Lung (tissue), 12 donors: ENCODE results near the gene ANGPTL5. TPM values are rescaled to one million over a fixed set of nuclear protein-coding genes. Genes with fewer than 3 reads are reported as not detected.
A peak's percentile ranks its signal among the peaks of the same experiment; 100 is the strongest.

ENCODE experiments used
- ATAC-seq: fragments of 200-7000 bp; cut with Tn5 transposase; one replicate; pipeline ENCODE4 v1.9.1; 2020; ENCODE audit warnings: moderate number of reproducible peaks; ENCODE audit not compliant: insufficient read depth, low FRiP score
- DNase-seq, 3 donors: peaks; one replicate each; pipeline ENCODE4 v3.0.0-alpha.2; 2013 to 2017
- H3K27ac ChIP-seq, 2 donors: one replicate each; pipeline ENCODE4 v1.5.1; 2013; ENCODE audit warnings: mild to moderate bottlenecking in 2 of 2, moderate library complexity in 2 of 2, control low read depth in 1 of 2, inconsistent platforms in 1 of 2, low read depth in 1 of 2, low read length in 1 of 2
- H3K27me3 ChIP-seq, 3 donors: one replicate each; pipeline ENCODE4 v1.5.1; 2013; ENCODE audit warnings: low read length in 2 of 3; ENCODE audit not compliant: control insufficient read depth in 3 of 3, insufficient read depth in 3 of 3
- H3K36me3 ChIP-seq, 4 donors: one replicate each; pipeline ENCODE4 v1.5.1; 2013; ENCODE audit warnings: low read length in 4 of 4, mild to moderate bottlenecking in 1 of 4, moderate library complexity in 1 of 4; ENCODE audit not compliant: control insufficient read depth in 4 of 4, insufficient read depth in 4 of 4
- H3K4me1 ChIP-seq, 5 donors: one replicate each; pipeline ENCODE4 v1.5.1; 2013; ENCODE audit warnings: low read length in 5 of 5, mild to moderate bottlenecking in 2 of 5, moderate library complexity in 1 of 5; ENCODE audit not compliant: control insufficient read depth in 5 of 5, insufficient read depth in 5 of 5
- H3K4me3 ChIP-seq: one replicate; pipeline ENCODE4 v1.5.1; 2013; ENCODE audit warnings: mild to moderate bottlenecking, control low read depth, moderate library complexity
- H3K9ac ChIP-seq, 2 donors: one replicate each; pipeline ENCODE4 v1.5.1; 2013; ENCODE audit warnings: low read length in 2 of 2, control low read depth in 1 of 2; ENCODE audit not compliant: insufficient read depth in 1 of 2
- H3K9me3 ChIP-seq, 4 donors: one replicate each; pipeline ENCODE4 v1.5.1; 2013; ENCODE audit warnings: low read length in 3 of 4, mild to moderate bottlenecking in 1 of 4, moderate library complexity in 1 of 4; ENCODE audit not compliant: control insufficient read depth in 4 of 4, insufficient read depth in 3 of 4
- WGBS, 2 donors: extraction: QIAGEN DNeasy Blood & Tissue Kit; methylation state at CpG; one replicate each; pipeline ENCODE4 v1.1.7; 2013; 5-methylcytosine and 5-hydroxymethylcytosine counted together
- polyA plus RNA-seq, 2 donors: library from polyadenylated mRNA; stranded (reverse); fragments of 200-250 nt; gene quantifications; one replicate each; pipeline ENCODE4 v1.2.1, GENCODE V29; 2013
- total RNA-seq, 2 donors: library from RNA; depleted of rRNA in 1 of 2; stranded (reverse); fragments of >200 nt in 1 of 2; gene quantifications; one replicate each; pipeline ENCODE4 v1.2.1, GENCODE V29; 2014 to 2021
- TF ChIP-seq, protein P1 (sequence below): IDR thresholded peaks from 2 replicates; pipeline ENCODE4 v1.5.1; 2012; ENCODE audit warnings: mild to moderate bottlenecking; ENCODE audit errors: control extremely low read depth, extremely low read depth
- donor health status: control.
- donor health status: control.
- donor health status: Bipolar disorder and iron deficiency.
- donor health status: healthy.
- donor health status: DM: yes; HTN: yes; CAD: no.

ANGPTL5 gene
- total and polyA plus RNA-seq, 4 donors, result 0.08 to 0.40 (median 0.11) TPM; not detected in 1

DNA sequence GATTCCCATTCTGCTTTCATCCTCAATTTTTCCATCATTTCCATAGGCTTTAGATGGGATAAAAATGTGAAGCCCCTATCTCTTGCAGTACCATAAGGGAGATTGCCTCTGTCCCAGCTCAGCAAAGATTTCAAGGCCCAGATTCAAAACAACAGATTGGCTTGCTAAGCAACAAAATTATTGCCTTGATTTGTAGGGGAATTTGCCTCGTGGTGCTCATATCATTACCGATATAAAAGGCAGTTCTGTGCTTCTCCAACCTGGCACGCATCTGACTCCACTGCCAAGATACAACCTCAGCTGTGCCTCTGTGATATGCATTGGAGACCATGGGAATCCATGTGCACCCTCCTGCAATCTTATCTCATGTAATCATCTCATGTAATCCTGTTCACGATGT is 26.6 kb downstream of the ANGPTL5 start:
- DNase-seq (no peak), ATAC-seq (no peak)
- no peak overlapping the region for H3K4me3 ChIP-seq
- H3K36me3 ChIP-seq, result no peaks in the 10 kb centered on the region
- H3K27me3 ChIP-seq, result no peaks in the 10 kb centered on the region
- no peak overlapping the region for H3K27ac ChIP-seq
- WGBS, 2 donors, result 87 to 93% methylated on average over 4 of the region's 4 CpGs
- no peak overlapping the region for H3K9ac ChIP-seq
- TF ChIP-seq, protein P1, sequence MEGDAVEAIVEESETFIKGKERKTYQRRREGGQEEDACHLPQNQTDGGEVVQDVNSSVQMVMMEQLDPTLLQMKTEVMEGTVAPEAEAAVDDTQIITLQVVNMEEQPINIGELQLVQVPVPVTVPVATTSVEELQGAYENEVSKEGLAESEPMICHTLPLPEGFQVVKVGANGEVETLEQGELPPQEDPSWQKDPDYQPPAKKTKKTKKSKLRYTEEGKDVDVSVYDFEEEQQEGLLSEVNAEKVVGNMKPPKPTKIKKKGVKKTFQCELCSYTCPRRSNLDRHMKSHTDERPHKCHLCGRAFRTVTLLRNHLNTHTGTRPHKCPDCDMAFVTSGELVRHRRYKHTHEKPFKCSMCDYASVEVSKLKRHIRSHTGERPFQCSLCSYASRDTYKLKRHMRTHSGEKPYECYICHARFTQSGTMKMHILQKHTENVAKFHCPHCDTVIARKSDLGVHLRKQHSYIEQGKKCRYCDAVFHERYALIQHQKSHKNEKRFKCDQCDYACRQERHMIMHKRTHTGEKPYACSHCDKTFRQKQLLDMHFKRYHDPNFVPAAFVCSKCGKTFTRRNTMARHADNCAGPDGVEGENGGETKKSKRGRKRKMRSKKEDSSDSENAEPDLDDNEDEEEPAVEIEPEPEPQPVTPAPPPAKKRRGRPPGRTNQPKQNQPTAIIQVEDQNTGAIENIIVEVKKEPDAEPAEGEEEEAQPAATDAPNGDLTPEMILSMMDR, result no peak
- H3K4me1 ChIP-seq, result no peaks in the 10 kb centered on the region
- H3K9me3 ChIP-seq, result no peaks in the 10 kb centered on the region

DNA sequence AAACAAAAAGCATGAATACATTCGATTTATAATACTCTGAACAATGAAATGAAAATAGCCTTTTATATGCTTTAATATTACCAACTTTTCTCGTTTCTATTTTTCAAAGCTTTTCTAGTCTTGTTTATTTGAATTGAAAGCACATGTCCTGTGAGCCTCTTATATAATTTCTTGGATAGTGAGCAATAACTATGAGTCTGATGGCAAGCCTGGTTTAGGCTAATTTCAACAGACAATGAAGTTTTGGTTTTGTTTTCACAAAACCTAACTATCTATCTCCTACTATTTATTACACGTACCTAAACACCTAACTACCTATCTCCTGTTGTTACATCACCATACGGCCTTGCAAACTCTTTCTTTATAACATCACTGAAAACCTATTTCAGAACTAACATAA is 30.7 kb downstream of the ANGPTL5 start:
- H3K27ac ChIP-seq, result no peak overlapping the region
- H3K4me1 ChIP-seq, result no peaks in the 10 kb centered on the region
- no peak for DNase-seq
- H3K9ac ChIP-seq, result no peak overlapping the region
- no peak overlapping the region for H3K4me3 ChIP-seq
- 81 to 91% methylated on average over 4 of the region's 4 CpGs for WGBS, 2 donors
- no peaks in the 10 kb centered on the region for H3K9me3 ChIP-seq
- ATAC-seq, result no peak
- H3K27me3 ChIP-seq, result no peaks in the 10 kb centered on the region
- TF ChIP-seq, protein P1, result no peak
- no peaks in the 10 kb centered on the region for H3K36me3 ChIP-seq

DNA sequence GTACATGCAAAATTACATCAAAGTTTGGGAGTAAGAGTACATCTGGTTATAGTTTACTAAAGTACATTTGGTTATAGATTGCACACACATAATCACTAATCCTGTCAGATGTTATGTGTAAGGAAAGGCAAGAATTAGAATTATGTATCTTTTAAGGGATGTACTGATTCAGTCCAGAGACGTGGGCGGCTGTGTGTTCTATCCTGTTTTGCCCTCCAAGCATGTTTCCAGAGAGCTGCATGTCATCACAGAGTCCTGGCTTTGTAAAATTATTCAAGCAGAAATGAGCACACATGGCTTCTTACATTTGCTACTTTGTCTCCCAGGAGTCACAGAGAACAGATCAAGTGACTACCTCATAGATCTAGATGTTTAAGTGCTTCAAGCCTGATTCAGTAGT is 34.7 kb downstream of the ANGPTL5 start:
- TF ChIP-seq, protein P1, result no peak
- H3K27ac ChIP-seq, result no peak overlapping the region
- H3K9ac ChIP-seq, result no peak overlapping the region
- H3K36me3 ChIP-seq, result no peaks in the 10 kb centered on the region
- H3K27me3 ChIP-seq, result no peaks in the 10 kb centered on the region
- no peak for ATAC-seq
- H3K4me1 ChIP-seq, result no peaks in the 10 kb centered on the region
- no peak overlapping the region for H3K4me3 ChIP-seq
- no peak for DNase-seq
- H3K9me3 ChIP-seq, result peaks cover 0 to 5% (median 0%) of the 10 kb centered on the region in 4 donors
- WGBS, 2 donors, result 84 to 87% methylated on average over 2 of the region's 2 CpGs

DNA sequence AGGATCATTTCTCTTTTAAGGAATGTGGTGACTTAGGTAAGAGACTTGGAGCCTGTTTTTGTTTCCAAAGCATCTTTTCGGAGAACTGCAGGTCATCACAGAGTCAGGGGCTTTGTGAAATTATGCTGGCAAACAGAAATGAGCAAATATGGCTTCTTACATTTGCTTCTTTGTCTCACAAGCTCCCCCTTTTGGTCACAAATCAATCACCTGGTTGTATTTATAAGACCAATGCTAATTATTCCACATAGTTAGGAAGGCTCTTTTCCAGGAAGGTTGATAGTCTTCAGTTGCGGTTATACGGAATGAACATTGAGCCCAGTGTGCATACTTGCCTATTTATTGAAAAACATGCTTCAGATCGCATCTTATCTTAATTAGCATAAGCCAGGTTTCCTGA is 36.1 kb downstream of the ANGPTL5 start:
- Histone ChIP-seq H3K9me3 (peaks cover 0 to 5% (median 0%) of the 10 kb centered on the region in 4 donors), H3K27me3 (no peaks in the 10 kb centered on the region), H3K4me3 (no peak overlapping the region), H3K4me1 (no peaks in the 10 kb centered on the region), H3K36me3 (no peaks in the 10 kb centered on the region), H3K9ac (no peak overlapping the region), H3K27ac (no peak overlapping the region)
- TF ChIP-seq, protein P1, result no peak
- ATAC-seq (no peak), DNase-seq (peak in 2 of 3 donors; percentile 27 to 57)
- WGBS, 2 donors, result 85 to 86% methylated on average over 4 of the region's 4 CpGs
